PFSK-1 (cell line): Measurements from ENCODE around the gene SPIN1.

ENCODE experiments used
- POLR2AphosphoS5 ChIP-seq: IDR thresholded peaks from 2 replicates; pipeline ENCODE4 v1.6.1; 2012; ENCODE audit warnings: low read depth, mild to moderate bottlenecking, control low read depth, low read length, moderate library complexity
- REST ChIP-seq, 2 experiments: IDR thresholded peaks; 2 replicates each; pipeline versions ENCODE4 v1.6.1 to v1.8.0; 2011 to 2012; ENCODE audit warnings: low read depth in 2 of 2, low read length in 2 of 2, control low read depth in 1 of 2, inconsistent platforms in 1 of 2, mild to moderate bottlenecking in 1 of 2, moderate library complexity in 1 of 2; ENCODE audit not compliant: insufficient read depth in 1 of 2
- SIN3A ChIP-seq: IDR thresholded peaks from 2 replicates; pipeline ENCODE4 v1.6.1; 2012; ENCODE audit warnings: mild to moderate bottlenecking, low read length, moderate library complexity, borderline replicate concordance; ENCODE audit not compliant: insufficient read depth
- TAF1 ChIP-seq: IDR thresholded peaks from 2 replicates; pipeline ENCODE4 v1.6.1; 2012; ENCODE audit warnings: low read length, control low read depth, borderline replicate concordance; ENCODE audit not compliant: insufficient read depth

DNA sequence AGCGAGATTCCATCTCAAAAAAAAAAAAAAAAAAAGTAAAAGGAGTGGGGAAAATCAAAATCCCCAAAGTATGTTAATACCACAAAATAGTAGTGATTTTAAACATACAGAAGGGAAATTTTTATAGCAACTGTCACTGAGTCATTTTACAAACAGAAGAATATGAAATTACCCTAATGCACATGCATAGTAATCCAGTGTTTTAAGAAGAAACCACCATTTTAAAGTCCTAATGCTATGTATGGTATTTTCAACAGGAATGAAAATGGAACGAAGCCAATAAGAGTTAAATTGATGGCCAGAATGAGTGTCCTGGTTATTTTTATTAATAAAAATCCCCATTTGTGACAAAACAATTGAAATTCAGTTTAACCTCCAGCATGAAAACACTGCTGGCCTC is 120.1 kb downstream of the SPIN1 start:
- TF ChIP-seq REST (IDR thresholded peaks at IDR 0.05; ENCODE audit: insufficient read depth in 1 of 2, low read depth in 2 of 2, low read length in 2 of 2) (no peak), POLR2AphosphoS5 (no peak), TAF1 (no peak), SIN3A (no peak)
